ENCODE data around the gene RNF151. TPM values are rescaled to one million over a fixed set of nuclear protein-coding genes. Genes with fewer than 3 reads are reported as not detected.

RNF151 gene
- total RNA-seq, 4 donors from 2014 or later, result not detected

DNA sequence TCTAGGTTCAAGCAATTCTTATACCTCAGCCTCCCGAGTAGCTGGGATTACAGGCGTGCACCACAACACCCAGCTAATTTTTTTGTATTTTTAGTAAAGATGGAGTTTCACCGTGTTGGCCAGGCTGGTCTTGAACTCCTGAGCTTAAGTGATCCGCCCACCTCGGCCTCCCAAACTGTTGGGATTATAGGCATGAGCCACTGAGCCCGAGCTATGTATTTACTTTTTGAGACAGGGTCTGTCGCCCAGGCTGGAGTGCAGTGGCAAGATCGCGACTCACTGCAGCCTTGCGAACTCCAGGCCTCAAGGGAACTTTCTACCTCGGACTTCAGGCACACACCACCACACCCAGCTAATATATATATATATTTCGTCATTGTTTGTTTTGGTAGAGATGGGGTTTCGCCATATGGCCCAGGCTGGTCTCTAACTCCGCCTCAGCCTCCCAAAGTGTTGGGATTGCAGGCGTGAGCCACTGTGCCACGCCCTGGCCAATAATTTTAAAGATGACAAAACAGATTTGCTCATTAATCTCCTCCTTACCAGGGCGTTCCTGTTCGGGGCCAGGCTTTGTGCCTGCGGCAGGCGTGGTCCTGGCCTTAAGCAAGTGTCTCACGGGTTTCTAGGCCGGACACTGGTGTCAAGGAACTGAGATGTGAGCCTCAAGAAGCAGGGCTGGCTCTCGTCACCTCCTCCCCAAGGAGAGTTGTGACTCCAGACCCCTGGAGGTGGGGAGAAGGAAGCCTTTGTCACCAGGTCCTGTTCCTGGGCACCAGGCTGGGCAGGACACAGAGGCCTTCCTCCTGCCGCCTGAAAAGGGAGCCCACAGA, 48.7 kb downstream of the RNF151 start:
- in situ Hi-C loops (cut with MboI; ENCODE audit: low pct_ligation_motif_present in 1 of 4, low pct_unique_long_range_greater_than_20kb in 1 of 4, low sequenced_read_pairs in 3 of 4), result loop anchor here in 2 of 4 donors (10.0 to 25.0 kb wide), 2 partner anchors 122 to 129 kb away; partner anchors contain the start of genes RAB26 (in 2 of the 2) and PKD1 (in 1 of the 2)
- intact Hi-C loops (cut with DNase I; ENCODE audit: low total_unique reads), result no loop called here
- peak; percentile 79 for DNase-seq
- 60 to 63% methylated on average over 11 to 24 of the region's 24 CpGs for WGBS, 2 donors (ENCODE audit: low coverage in 1 of 2)
- TF ChIP-seq, protein P1, sequence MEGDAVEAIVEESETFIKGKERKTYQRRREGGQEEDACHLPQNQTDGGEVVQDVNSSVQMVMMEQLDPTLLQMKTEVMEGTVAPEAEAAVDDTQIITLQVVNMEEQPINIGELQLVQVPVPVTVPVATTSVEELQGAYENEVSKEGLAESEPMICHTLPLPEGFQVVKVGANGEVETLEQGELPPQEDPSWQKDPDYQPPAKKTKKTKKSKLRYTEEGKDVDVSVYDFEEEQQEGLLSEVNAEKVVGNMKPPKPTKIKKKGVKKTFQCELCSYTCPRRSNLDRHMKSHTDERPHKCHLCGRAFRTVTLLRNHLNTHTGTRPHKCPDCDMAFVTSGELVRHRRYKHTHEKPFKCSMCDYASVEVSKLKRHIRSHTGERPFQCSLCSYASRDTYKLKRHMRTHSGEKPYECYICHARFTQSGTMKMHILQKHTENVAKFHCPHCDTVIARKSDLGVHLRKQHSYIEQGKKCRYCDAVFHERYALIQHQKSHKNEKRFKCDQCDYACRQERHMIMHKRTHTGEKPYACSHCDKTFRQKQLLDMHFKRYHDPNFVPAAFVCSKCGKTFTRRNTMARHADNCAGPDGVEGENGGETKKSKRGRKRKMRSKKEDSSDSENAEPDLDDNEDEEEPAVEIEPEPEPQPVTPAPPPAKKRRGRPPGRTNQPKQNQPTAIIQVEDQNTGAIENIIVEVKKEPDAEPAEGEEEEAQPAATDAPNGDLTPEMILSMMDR (IDR thresholded peaks at IDR 0.05), result no peak
- TF ChIP-seq POLR2AphosphoS5 (IDR thresholded peaks at IDR 0.05), result peak; percentile 39 to 54 (median 52)
- TF ChIP-seq EP300 (IDR thresholded peaks at IDR 0.05; ENCODE audit: low read depth), result no peak
- TF ChIP-seq POLR2A (IDR thresholded peaks at IDR 0.05), result peak; percentile 63
- Histone ChIP-seq H3K27ac (peak overlapping the region; percentile 72 to 80 (median 76)), H3K36me3 (no peaks in the 10 kb centered on the region), H3K27me3 (peaks cover 21% of the 10 kb centered on the region), H3K4me3 (no peak overlapping the region), H3K9me3 (no peaks in the 10 kb centered on the region), H3K4me1 (peaks cover 9 to 31% (median 26%) of the 10 kb centered on the region in 4 donors)

DNA sequence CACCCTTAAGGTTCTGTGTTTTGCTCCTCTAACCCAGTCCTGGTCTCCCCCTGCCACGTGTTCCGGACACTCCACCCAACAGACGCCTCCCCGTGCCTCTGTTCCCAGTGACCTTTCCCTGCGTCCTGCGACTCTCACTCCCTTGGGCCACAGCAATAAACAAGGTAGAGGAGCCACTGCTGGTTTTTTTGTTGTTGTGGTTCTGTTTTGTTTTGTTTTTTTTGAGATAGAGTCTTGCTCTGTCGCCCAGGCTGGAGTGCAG, 49.2 kb downstream of the RNF151 start:
- Histone ChIP-seq H3K27me3 (peaks cover 26% of the 10 kb centered on the region), H3K4me3 (no peak overlapping the region), H3K27ac (peak overlapping the region; percentile 72 to 80 (median 76)), H3K9me3 (no peaks in the 10 kb centered on the region), H3K36me3 (no peaks in the 10 kb centered on the region), H3K4me1 (peaks cover 6 to 31% (median 25%) of the 10 kb centered on the region in 4 donors)
- 57 to 66% methylated on average over 3 to 7 of the region's 7 CpGs for WGBS, 2 donors (ENCODE audit: low coverage in 1 of 2)
- DNase-seq, result no peak
- intact Hi-C loops (cut with DNase I; ENCODE audit: low total_unique reads) (no loop called here), in situ Hi-C loops (cut with MboI; ENCODE audit: low pct_ligation_motif_present in 1 of 4, low pct_unique_long_range_greater_than_20kb in 1 of 4, low sequenced_read_pairs in 3 of 4) (loop anchor here in 2 of 4 donors (10.0 to 25.0 kb wide), 2 partner anchors 121 to 129 kb away; partner anchors contain the start of genes RAB26 (in 2 of the 2) and PKD1 (in 1 of the 2))
- TF ChIP-seq POLR2AphosphoS5 (IDR thresholded peaks at IDR 0.05) (no peak), EP300 (IDR thresholded peaks at IDR 0.05; ENCODE audit: low read depth) (no peak), POLR2A (IDR thresholded peaks at IDR 0.05) (no peak)
- TF ChIP-seq, protein P1 (IDR thresholded peaks at IDR 0.05), result no peak

DNA sequence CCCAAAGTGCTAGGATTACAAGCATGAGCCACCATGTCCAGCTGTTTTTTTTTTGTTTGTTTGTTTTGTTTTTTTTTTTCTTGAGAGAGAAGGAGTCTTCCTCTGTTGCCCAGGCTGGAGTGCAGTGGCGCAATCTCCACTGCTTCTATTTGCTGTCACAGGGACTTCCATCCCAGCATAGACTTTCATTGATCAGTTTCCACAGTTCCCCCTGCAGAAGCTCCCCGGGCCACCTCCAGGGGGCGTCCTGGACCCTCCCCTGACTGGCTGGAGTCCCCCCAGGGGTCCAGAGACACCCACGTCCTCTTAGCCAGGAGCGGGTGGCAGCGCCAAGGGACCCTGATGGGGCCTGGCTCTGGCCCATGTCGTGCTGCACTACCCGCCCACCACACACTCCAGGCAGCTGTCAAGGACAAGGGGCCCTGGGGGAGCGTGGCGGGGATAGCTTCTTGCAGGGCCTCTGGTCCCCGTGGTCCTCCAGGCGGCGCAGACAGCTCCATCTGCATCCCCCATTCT, 49.8 kb downstream of the RNF151 start:
- 58 to 83% methylated on average over 1 to 13 of the region's 13 CpGs for whole genome bisulfite sequencing, 2 donors (ENCODE audit: low coverage in 1 of 2)
- no peaks in the 10 kb centered on the region for H3K9me3 ChIP-seq
- no peak overlapping the region for H3K4me3 ChIP-seq
- intact Hi-C loops (cut with DNase I; ENCODE audit: low total_unique reads), result no loop called here
- TF ChIP-seq POLR2A (IDR thresholded peaks at IDR 0.05), result no peak
- TF ChIP-seq, protein P1 (IDR thresholded peaks at IDR 0.05), result peak; percentile 8 to 20 (median 12)
- no peaks in the 10 kb centered on the region for H3K36me3 ChIP-seq
- H3K27ac ChIP-seq, result peak overlapping the region in 3 of 4 donors; percentile 72 to 80 (median 78)
- in situ Hi-C loops (cut with MboI; ENCODE audit: low pct_ligation_motif_present in 1 of 4, low pct_unique_long_range_greater_than_20kb in 1 of 4, low sequenced_read_pairs in 3 of 4), result loop anchor here in 2 of 4 donors (10.0 to 25.0 kb wide), 2 partner anchors 121 to 128 kb away; partner anchors contain the start of genes RAB26 (in 2 of the 2) and PKD1 (in 1 of the 2)
- H3K27me3 ChIP-seq, result peaks cover 32% of the 10 kb centered on the region
- peaks cover 6 to 31% (median 25%) of the 10 kb centered on the region in 4 donors for H3K4me1 ChIP-seq
- no peak for DNase-seq

Small RNA genes lying within 50 kb of the gene (small RNA-seq; reads per million reads assigned to genes)
- 0 to 0.28 (median 0.12) reads per million in 4 donors for gene AC005363.2
- gene RN7SL219P, result 0 reads per million in 4 donors
- gene SNORA10, result 0 reads per million in 4 donors
- 0 reads per million in 4 donors for gene SNORA64

Other genes starting within 250 kb of the RNF151 start
- gene NME3, start 195.3 kb upstream of the RNF151 start, total RNA-seq, result 100 to 1,000 TPM; 116 to 286 (median 132) TPM
- gene EME2, start 194.0 kb upstream of the RNF151 start, total RNA-seq, result 100 to 1,000 TPM in 1 of 4 donors, 10 to 100 TPM in 3; 23.6 to 173 (median 45.4) TPM
- gene MRPS34, start 193.7 kb upstream of the RNF151 start, total RNA-seq, result 100 to 1,000 TPM; 102 to 253 (median 121) TPM
- 100 to 1,000 TPM; 101 to 289 (median 125) TPM for gene SPSB3, start 184.3 kb upstream of the RNF151 start, total RNA-seq
- 100 to 1,000 TPM in 1 of 4 donors, 10 to 100 TPM in 3; 15.3 to 165 (median 59.6) TPM for gene NUBP2, start 183.9 kb upstream of the RNF151 start, total RNA-seq
- gene IGFALS, start 173.2 kb upstream of the RNF151 start, total RNA-seq, result 10 to 100 TPM in 1 of 4 donors, under 1 TPM in 2, not detected in 1; 0.27 to 10.8 (median 0.48) TPM
- 100 to 1,000 TPM in 2 of 4 donors, 10 to 100 TPM in 2; 40.6 to 403 (median 121) TPM for gene HAGH, start 140.0 kb upstream of the RNF151 start, total RNA-seq
- gene FAHD1, start 139.7 kb upstream of the RNF151 start, total RNA-seq, result 100 to 1,000 TPM in 2 of 4 donors, 10 to 100 TPM in 2; 88.0 to 149 (median 104) TPM
- not detected for gene MEIOB, start 94.7 kb upstream of the RNF151 start, total RNA-seq
- gene HS3ST6, start 48.4 kb upstream of the RNF151 start, total RNA-seq, result 1 to 10 TPM in 2 of 4 donors, under 1 TPM in 1, not detected in 1; 1.00 to 4.4 (median 1.1) TPM
- gene MSRB1, start 23.7 kb upstream of the RNF151 start, total RNA-seq, result 10 to 100 TPM; 13.9 to 56.5 (median 29.3) TPM
- under 1 TPM in 1 of 4 donors, not detected in 3; 0.55 TPM for gene RPL3L, start 12.2 kb upstream of the RNF151 start, total RNA-seq
- gene NDUFB10, start 7.3 kb upstream of the RNF151 start, total RNA-seq, result 100 to 1,000 TPM; 137 to 496 (median 250) TPM
- gene RPS2, start 2.0 kb upstream of the RNF151 start, total RNA-seq, result 1,000 to 10,000 TPM in 3 of 4 donors, 100 to 1,000 TPM in 1; 896 to 2,085 (median 1,613) TPM
- gene TBL3, start 5.2 kb downstream of the RNF151 start, total RNA-seq, result 10 to 100 TPM; 23.2 to 31.0 (median 28.2) TPM
- gene NOXO1, start 14.6 kb downstream of the RNF151 start, total RNA-seq, result 10 to 100 TPM in 3 of 4 donors, 1 to 10 TPM in 1; 4.2 to 29.8 (median 19.4) TPM
- 100 to 1,000 TPM in 1 of 4 donors, 10 to 100 TPM in 3; 29.9 to 117 (median 64.3) TPM for gene GFER, start 17.3 kb downstream of the RNF151 start, total RNA-seq
- 1 to 10 TPM in 3 of 4 donors, not detected in 1; 2.7 to 4.8 (median 2.9) TPM for gene SYNGR3, start 23.1 kb downstream of the RNF151 start, total RNA-seq
- 100 to 1,000 TPM in 1 of 4 donors, 10 to 100 TPM in 3; 28.3 to 145 (median 42.0) TPM for gene ZNF598, start 43.0 kb downstream of the RNF151 start, total RNA-seq
- gene NPW, start 52.9 kb downstream of the RNF151 start, total RNA-seq, result under 1 TPM in 1 of 4 donors, not detected in 3; 0.41 TPM
- gene NHERF2, start 60.0 kb downstream of the RNF151 start, total RNA-seq, result 10 to 100 TPM in 3 of 4 donors, 1 to 10 TPM in 1; 3.7 to 61.9 (median 29.8) TPM
- gene NTHL1, start 81.0 kb downstream of the RNF151 start, total RNA-seq, result 10 to 100 TPM; 12.7 to 32.9 (median 23.2) TPM
- 100 to 1,000 TPM in 2 of 4 donors, 10 to 100 TPM in 2; 88.3 to 206 (median 127) TPM for gene TSC2, start 81.1 kb downstream of the RNF151 start, total RNA-seq
- 1,000 to 10,000 TPM in 1 of 4 donors, 100 to 1,000 TPM in 3; 131 to 1,015 (median 289) TPM for gene PKD1, start 169.0 kb downstream of the RNF151 start, total RNA-seq
- 10 to 100 TPM in 3 of 4 donors, 1 to 10 TPM in 1; 8.3 to 28.4 (median 14.2) TPM for gene RAB26, start 181.8 kb downstream of the RNF151 start, total RNA-seq
- gene TRAF7, start 188.9 kb downstream of the RNF151 start, total RNA-seq, result 10 to 100 TPM; 43.4 to 80.4 (median 63.0) TPM
- under 1 TPM in 2 of 4 donors, not detected in 2; under 0.01 to 0.14 TPM for gene CASKIN1, start 229.7 kb downstream of the RNF151 start, total RNA-seq
- 10 to 100 TPM; 50.8 to 81.8 (median 73.1) TPM for gene MLST8, start 238.6 kb downstream of the RNF151 start, total RNA-seq
- gene BRICD5, start 244.0 kb downstream of the RNF151 start, total RNA-seq, result 10 to 100 TPM in 2 of 4 donors, 1 to 10 TPM in 2; 5.7 to 29.9 (median 11.7) TPM
- 10 to 100 TPM; 18.0 to 49.0 (median 29.5) TPM for gene PGP, start 248.0 kb downstream of the RNF151 start, total RNA-seq

Measured in transverse colon (tissue), 4 donors.